Activated CD4-positive, CD25-positive, alpha-beta regulatory T cell treated with anti-CD3 and anti-CD28 coated beads, Interleukin-2, amount 50 U/mL, for 24 hours (primary cell): ENCODE measurements around the gene LAMP1.
"Not testable (repeated sequence)": the region's sequence is repeated elsewhere in the genome, so short reads cannot be mapped to it uniquely, and the experiment has no call there.

Experiments
- ATAC-seq, 2 donors: fragments of 150-1000 bp; cut with Tn5 transposase; one replicate each; pipeline ENCODE4 v1.10.0; 2021; ENCODE audit warnings: mild to moderate bottlenecking in 1 of 2, moderate library complexity in 1 of 2

The LAMP1 gene, protein sequence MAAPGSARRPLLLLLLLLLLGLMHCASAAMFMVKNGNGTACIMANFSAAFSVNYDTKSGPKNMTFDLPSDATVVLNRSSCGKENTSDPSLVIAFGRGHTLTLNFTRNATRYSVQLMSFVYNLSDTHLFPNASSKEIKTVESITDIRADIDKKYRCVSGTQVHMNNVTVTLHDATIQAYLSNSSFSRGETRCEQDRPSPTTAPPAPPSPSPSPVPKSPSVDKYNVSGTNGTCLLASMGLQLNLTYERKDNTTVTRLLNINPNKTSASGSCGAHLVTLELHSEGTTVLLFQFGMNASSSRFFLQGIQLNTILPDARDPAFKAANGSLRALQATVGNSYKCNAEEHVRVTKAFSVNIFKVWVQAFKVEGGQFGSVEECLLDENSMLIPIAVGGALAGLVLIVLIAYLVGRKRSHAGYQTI

DNA sequence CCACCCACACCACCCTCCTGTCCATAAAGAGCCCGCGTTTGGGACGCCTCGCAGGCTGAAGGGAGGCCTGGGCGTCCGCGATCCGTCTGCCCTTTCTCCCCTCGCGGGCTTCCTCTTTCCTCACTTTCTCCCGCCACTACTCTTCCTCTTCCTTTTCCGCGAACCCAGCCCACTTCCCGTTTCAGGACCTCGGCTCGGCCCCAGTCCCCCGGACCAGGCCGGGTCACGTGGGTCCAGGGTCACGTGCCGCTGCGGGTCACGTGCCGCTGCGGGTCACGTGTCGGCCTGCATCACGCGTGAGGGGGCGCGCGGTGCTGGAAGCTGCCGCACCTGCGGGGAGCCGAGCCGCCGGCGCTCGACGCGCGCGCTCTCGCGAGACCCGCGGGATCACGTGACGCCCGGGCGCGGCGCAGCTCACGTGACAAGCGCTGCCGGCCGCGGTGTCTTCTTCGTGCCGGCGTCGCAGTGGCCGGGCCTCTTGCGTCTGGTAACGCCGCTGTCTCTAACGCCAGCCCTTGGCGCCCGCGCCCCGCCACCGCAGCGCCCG, at the start of gene LAMP1:
LAMP1 (plus strand) TSS at position 417 of the 547 bp plus-strand sequence. CDS start 196 bp downstream, outside the sequence.
- peak; percentile 82 to 88 for ATAC-seq

DNA sequence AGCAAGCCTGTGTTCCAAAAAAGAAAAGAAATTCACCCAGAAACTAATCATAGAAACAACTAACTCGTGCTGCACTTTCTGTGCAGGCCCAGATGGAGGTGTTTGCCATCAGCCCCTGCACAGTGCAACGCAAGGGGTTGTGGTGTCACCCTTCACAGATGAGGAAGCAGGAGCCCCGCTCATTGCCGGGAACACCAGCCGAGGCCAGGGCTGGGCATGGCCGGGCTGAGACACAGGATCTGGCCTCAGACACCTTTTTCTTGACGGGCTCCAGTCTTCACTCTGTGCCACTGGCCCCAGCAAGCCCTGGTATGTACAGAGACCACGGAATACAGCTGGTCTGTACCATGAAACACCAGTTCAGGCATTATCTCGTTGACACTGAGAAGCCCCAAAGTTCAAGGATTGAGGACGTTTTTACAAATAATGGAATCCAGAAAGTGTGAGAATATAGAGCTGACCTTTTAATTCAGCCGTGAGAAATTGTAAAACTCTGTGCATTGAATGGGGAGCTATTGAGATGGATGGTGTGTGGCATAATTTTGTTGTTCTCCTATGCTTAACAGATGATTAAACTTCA, 44.4 kb upstream of the LAMP1 start:
- ATAC-seq: no peak

DNA sequence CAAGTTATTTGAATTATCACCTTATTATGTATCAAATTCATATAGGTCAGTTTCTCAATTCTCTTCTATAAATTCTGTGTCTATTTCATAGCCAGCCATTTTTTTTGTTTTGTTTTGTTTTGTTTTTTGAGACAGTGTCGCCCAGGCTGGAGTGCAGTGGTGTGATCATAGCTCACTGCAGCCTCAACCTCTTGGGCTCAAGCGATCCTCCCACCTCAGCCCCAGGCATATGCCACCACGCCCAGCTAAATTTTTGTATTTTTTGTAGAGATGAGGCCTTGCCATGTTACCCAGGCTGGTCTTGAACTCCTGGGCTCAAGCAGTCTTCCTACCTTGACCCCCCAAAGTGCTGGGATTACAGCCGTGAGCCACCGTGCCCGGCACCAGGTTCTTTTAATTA, 39.1 kb upstream of the LAMP1 start:
- ATAC-seq: not testable (repeated sequence)

DNA sequence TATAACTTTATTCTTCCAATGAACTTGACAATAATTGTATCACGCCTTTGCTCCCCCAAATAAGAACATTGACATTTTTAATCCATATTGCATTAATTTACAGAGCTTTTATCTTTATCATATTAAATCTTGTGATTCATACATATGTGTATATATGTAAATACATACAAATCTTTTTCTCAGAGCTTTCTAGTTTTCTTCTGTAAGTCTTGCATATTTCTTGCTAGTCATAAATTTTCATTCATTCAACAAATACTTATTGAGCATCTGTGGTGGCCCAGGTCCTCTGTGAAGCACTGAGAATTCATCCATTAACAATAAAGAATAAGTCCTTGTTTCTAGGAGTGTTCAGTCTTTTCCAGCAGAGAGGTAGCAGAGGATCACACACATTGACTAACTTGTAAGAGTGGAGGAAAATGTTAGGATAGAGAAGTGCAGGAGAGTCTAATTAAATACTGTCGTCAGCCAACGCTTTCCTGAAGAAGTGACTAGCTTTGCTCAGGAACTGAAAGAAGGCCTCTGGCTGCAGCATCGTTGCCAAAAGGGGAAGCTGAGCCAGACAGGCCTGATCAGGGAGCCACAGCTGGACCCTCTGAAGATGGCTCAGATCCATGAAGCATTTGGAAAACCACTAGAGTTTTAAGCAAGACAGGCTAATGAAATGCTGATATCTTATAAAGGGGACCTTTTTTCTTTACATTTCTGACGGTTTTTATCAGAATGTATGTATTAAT, 38.6 kb upstream of the LAMP1 start:
- no peak for ATAC-seq

DNA sequence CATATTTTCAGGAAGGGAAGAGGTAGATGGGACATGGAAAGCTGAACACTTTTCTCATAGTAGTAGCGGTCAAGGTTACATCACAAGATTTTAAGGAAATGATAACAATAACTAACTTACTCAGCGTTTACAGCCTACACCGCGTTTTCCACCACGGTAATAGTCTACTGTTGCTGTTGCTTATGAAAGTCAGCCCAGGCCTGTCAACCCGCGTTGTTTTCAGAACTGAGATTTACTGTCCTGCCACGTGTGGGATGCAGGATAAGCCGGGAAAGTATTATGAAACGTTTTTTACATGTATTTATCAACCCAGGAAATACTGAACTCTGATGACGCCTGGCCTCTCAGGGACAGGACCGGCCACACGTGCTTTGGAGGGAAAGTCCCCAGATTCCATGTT, 36.0 kb upstream of the LAMP1 start:
- no peak for ATAC-seq

DNA sequence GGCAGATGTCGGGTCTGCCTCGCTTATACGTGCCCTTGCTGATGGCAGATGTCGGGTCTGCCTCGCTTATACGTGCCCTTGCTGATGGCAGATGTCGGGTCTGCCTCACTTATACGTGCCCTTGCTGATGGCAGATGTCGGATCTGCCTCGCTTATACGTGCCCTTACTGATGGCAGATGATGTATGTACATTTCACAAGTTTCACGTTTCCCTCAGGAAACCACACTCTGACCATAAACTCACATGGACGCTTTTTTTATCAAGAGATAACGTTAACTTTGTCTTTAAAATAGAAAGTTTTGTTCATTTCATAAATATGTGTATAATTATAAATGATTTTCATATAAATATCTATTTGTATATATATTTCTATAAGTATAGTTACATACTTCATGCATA, 34.0 kb upstream of the LAMP1 start:
- not testable (repeated sequence) for ATAC-seq

DNA sequence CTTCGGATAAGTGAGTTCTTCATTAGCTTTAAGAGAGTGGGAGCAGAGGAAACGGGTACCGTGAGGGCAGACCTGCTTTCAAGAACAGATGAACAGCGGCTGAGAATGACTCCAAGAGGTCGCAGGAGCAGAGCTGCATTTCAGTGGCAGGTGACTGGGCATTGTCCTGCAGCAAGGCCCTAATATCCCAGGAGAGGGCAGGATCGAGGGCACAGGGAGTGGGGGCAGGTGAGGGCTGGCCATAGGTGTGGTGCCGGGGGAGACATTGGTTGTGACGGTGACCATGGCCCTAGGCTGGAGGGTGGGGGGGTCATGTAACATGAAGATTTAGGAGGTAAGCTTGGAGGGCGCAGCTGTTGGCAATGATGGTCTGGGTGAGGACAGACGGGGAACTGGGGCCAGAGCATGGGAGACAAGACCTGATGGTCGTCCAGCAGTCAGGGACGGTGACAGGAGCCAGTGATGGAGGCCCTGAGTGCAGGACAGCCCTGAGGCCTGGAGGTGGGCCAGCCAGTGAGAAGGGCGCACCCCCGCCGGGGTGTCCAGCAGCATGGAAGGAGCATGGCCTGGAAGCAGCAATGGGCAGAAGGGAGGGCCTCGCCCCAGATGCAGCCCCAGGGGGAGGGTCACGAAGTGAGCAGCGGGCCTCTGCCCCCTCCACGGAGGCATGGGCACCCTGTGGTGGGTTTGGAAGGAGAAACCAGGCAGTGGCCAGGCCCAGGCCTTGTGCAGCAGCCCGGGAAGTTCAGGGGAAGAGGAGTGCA, 29.2 kb upstream of the LAMP1 start:
- no peak for ATAC-seq

DNA sequence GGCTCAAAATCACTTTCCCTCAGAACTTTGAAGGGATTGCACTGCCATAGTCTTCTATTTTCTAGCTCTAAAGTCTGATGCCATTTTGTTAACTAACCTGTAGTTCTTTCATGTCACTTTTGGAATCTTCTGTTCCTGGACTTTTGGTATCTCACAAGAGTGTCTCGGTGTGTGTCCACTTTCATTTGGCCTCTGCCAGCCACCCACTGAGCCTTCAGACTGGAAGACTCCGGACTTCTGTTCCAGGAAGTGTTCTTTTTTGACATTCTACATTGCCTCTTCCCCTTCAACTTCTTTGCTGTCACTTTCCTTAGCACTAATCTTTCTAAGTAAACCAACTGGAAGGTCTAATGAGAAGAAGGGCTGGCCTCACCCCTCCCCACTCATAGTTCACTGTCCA, 25.0 kb upstream of the LAMP1 start:
- ATAC-seq: no peak

DNA sequence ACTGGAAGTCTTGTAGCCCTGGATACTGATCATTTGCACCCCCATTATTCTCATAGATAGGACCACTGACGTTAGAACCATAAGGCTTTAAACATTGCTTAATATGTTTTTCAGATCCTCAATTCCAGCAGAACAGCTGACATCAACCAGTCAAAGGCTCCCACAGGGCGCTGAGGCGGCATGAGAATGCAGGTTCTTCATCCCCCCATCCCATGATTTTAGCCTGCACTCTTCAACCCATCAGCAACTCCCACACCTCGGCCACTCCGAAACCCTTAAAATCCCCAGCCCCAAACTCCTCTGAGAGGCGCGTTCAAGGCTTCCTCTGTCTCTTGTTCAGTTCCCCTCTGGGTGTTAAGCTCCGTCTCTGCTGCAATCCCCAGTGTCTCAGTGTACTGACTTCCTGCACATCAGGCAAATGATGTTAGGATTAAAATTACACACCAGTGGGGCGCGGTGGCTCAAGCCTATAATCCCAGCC, 24.3 kb upstream of the LAMP1 start:
- ATAC-seq: no peak

DNA sequence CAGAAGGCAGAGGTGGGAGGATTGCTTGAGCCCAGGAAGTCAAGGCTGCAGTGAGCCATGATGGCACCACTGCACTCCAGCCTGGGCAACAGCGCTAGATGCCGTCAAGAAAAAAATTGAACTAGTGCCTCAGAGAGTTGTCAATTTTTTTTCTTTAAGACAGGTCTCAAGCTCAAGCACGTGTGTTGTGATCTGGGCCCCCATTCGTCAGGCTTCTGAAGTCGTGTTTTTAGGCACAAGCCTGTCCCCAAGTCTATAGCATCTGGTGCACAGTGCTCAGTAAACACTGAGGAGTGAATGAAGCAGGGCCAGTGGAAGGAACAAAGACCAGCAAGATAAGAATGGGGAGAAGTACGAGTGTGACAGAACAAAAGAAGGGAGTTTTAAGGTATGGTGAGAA, 23.7 kb upstream of the LAMP1 start:
- ATAC-seq: no peak

DNA sequence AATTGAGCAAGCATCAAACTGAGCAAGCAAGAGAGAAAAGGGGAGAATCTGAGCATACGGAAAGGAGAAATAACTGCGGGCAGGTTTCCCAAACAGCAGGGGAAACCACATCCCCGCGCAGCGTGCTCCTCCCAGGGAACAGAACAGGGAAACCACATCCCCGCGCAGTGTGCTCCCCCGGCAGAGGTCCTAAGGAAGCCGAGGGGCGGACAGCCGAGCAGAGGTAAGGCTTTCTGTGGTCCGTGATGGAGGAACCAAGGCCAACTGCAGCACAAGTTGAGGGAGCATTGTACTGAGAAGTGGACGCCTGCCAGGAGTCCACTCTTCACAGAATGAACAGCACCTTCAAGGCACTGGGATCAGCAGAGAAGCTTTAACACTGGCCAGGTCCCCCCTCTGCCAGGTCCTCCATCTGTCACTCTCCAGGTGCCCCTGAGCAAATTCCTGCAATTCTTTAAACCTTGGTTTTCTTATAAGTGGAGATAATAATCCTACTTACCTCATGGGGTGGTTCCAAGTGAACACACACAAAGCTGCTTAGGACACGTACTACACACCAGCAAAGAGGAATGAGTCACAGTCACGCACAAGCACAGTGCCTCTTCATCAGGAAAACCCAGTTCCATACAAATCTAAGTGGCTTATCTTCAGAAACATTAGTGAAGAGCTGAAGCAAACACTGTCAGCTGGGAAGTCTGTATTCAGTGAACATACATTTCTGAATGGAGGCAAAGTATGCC, 23.0 kb upstream of the LAMP1 start:
- ATAC-seq: no peak

DNA sequence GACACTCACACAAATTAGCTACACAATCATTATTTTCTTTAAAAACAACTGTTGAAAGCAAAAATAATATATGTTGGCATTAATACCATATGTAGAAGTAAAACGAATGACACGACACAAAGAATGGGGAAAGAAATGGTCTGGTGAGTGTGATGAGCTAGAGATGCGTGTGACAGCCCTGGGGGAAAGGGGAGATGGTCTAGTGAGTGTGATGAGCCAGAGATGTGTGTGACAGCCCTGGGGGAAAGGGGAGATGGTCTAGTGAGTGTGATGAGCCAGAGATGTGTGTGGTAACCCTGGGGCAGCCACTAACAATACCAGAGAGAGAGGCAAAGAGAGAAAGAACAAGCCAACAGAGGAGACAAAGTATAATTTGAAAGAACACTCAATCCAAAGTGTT, 22.3 kb upstream of the LAMP1 start:
- no peak for ATAC-seq

DNA sequence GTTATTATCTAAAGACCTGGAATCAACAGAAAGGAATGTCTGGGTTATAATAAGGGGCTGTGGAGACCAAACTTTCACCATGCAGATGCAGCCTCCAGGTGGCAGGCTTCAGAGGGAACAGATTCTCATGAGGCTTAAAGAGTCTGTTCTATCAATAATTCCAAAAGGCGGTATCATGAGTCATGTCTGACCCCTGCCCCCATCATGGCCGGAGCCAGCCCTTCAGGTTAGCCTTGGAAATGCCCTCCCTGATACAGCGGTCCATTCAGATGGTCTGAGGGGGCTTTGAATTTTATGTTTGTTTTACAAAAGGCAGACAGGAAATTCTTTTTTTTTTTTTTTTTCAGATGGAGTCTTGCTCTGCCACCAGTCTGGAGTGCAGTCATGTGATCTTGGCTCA, 21.7 kb upstream of the LAMP1 start:
- no peak for ATAC-seq

DNA sequence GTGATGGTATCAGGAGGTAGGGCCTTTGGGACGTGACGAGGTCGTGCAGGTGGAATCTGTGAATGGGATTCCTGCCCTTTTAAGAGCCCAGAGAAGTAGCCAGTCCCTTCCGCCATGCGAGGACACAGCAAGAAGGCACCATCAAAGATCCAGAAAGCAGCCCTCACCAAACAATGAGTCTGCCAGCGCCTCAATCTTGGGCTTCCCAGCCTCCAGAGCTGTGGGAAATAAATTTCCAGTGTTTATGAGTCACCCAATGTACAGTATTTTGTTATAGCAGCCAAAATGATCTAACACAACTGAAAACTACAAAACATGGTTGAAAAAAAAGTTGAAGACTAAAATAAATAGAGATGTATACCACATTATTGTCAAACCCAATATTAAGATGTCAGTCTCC, 16.9 kb upstream of the LAMP1 start:
- ATAC-seq: no peak

DNA sequence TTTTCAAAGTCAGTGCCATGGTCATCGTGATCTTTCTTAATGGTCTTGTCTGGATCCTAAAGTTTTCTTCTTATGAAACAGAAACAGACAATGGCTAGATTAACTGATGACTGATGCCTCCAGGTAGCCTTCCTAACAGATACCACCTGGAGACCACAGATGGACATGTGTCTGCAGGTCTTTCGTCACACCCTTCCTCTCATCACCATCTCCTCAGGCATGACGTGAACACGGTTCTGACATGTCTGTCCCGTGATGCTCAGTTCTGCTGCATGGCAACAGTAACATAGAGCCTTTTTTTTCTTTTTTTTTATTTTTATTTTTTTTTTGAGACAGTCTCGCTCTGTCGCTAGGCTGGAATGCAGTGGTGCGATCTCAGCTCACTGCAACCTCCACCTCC, 13.1 kb upstream of the LAMP1 start:
- ATAC-seq: no peak

DNA sequence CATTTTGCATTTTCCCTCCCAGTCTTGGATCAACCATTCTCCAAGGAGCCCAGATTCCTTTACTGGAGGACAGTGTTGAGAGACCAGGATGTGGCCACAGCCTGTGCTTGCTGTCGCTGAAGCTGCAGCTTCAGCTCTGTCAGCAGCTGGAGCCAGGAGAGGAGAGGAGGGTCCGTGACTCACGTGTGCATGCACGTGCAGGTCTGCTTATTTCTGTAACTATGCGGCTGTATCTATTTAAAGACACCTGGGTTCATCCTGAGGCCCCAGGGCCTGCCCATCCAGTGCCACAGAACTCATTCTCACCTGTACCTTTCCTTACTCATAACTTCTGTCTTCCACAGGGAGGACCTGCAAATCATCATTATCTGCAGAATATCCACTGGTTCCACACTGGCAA, 8.2 kb upstream of the LAMP1 start:
- no peak for ATAC-seq

DNA sequence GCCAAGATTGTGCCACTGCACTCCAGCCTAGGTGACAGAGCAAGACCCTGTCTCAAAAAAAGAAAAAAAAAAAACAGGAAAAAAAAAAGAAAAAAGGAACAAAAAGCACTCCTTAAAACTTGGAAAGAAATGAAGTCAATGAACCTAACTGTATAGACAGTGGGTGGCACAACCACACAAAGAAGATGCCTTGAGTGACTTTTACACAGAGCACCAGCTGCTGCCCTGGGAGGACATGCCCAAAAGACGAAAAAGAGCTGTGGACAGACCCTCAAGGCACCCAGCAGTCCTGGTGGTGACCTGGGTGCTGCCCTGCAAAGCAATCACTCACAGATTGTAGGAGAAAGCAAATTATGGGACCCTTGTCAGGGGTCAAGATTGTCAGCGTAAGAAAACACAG, 5.9 kb upstream of the LAMP1 start:
- ATAC-seq: no peak

DNA sequence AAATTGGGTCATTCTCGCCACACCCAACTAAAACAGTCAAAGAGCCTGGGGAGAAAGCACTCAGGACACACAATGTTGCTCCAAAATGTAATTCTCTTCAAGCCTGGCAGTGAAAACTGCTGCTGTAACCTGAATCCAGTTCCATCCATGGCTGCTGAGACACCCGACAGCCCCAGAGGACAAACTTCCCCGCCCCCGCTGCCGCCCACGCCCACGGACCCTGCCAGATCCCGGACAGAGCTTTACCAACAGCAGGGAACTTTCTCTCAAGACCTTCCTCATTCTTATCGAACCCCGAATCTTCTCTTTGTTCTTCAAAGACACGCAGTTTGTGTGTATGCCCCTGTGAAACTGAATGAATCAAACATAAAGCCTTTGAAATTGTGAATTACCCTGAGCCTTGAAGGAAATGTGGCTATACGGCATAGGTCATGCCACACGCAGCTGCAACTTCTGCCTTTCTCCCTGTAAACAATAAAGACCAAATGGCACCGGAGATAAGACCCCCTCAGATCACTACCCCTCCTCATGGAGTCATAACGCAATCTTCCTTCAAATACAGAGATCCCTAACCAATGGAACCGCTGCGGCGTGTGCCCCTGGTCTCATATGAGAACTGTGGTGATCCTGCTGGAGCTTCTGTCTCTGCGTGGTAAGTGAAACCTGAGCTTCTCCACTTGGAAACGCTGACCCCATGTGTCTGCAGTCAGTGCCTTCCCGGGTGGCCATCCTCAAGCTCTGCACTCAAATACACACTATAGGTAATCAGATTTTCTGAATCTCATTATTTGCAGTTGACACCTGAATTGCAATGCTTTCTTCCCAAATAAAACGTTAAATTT, 4.8 kb upstream of the LAMP1 start:
- no peak for ATAC-seq

DNA sequence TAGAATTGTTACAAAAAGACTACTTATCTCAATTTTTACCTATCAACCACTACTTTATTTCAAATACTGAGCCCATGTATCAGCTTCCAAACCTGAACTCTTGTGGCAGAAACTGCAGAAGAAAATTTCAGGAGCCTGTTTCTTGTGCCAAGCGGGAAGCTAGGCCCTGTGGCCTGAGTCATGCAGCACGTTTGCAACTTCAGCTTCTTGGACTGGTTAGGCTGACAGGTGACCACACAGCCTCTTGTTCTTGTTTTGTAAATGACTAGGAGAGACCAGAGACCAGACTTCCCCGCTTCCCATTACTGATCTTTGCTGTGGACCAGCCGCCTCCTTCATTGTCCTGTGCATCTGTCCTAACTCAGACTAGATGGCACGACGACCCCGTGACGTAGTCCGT, 3.4 kb upstream of the LAMP1 start:
- ATAC-seq: no peak

DNA sequence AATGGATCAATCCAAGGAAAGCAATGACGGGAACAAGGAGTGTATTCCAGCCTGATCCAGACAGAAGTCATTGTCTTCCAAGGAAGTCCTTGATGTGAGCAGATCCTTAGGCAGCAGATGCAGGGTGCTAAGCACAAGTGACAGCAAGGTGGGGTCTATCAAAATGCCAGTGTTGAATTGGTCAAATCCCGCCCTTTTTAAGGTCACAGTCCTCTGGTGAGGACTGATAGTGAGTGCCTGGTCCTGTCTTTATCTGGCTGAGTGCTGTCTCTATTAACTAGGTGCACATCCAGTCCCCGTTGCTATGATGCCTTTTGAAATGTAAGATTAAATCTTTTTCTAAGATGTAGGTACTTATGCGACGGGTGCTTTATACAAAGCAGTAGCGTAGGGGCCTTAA, 1.3 kb upstream of the LAMP1 start:
- ATAC-seq: no peak
